H1 (cell line): ENCODE data around the gene TUBD1. TPM values are rescaled to one million over a fixed set of nuclear protein-coding genes. Genes with fewer than 3 reads are reported as not detected.
"Not testable (repeated sequence)": the region's sequence is repeated elsewhere in the genome, so short reads cannot be mapped to it uniquely, and the experiment has no call there.

ENCODE experiments used
- CTCF ChIA-PET: fragments of 300-600 bp; sonication (Branson Sonifier 250); formaldehyde crosslinking; loops from one replicate; lab custom pipeline; 2021; ENCODE audit not compliant: partially characterized antibody; lab: Charles Lee
- POLR2A ChIA-PET: fragments of 300-600 bp; sonication (Branson Sonifier 250); formaldehyde crosslinking; loops from one replicate; lab custom pipeline; 2021; ENCODE audit warnings: inconsistent platforms; ENCODE audit not compliant: partially characterized antibody; lab: Charles Lee
- DNase-seq, 2 experiments: peaks; one replicate each; pipeline versions ENCODE4 v3.0.0 to v3.0.0-alpha.2; 2010 to 2022; ENCODE audit warnings: low spot score in 2 of 2, low read depth in 1 of 2, mixed read lengths in 1 of 2
- FAIRE-seq: peaks from 2 replicates; lab custom pipeline; 2011; peaks lifted over from hg19 to GRCh38; lab: Jason Lieb, UNC
- H2AFZ ChIP-seq: 2 replicates; pipeline ENCODE4 v1.8.1; 2012; ENCODE audit warnings: low read length, inconsistent platforms
- H2AK5ac ChIP-seq: 2 replicates; pipeline ENCODE4 v1.6.1; 2013; ENCODE audit warnings: low read depth, low read length
- H2BK120ac ChIP-seq: replicated peaks from 2 replicates; pipeline ENCODE3; 2013; ENCODE audit warnings: low read depth, low read length, inconsistent platforms
- H2BK12ac ChIP-seq: 2 replicates; pipeline ENCODE4 v1.6.1; 2013; ENCODE audit warnings: low read depth, low read length
- H2BK15ac ChIP-seq: 2 replicates; pipeline ENCODE4 v1.6.1; 2013; ENCODE audit warnings: low read length
- H2BK20ac ChIP-seq: 2 replicates; pipeline ENCODE4 v1.6.1; 2013; ENCODE audit warnings: low read length
- H2BK5ac ChIP-seq: 2 replicates; pipeline ENCODE4 v1.6.1; 2013; ENCODE audit warnings: low read depth, low read length
- H3K14ac ChIP-seq: 2 replicates; pipeline ENCODE4 v1.6.1; 2013; ENCODE audit warnings: inconsistent platforms; ENCODE audit not compliant: insufficient read length
- H3K18ac ChIP-seq: 2 replicates; pipeline ENCODE4 v1.6.1; 2013; ENCODE audit warnings: low read length; ENCODE audit errors: extremely low read depth
- H3K23ac ChIP-seq: 2 replicates; pipeline ENCODE4 v1.6.1; 2013; ENCODE audit warnings: inconsistent platforms; ENCODE audit not compliant: insufficient read length
- H3K23me2 ChIP-seq: 2 replicates; pipeline ENCODE4 v1.6.1; 2013; ENCODE audit warnings: low read depth, low read length
- H3K27ac ChIP-seq: 2 replicates; pipeline ENCODE4 v1.6.1; 2011; ENCODE audit warnings: low read depth, low read length, inconsistent platforms
- H3K27me3 ChIP-seq, 4 experiments: replicated peaks in 1 of 4; 1 replicate in 1 of 4; 2 replicates in 3 of 4; pipeline versions ENCODE4 v1.6.1 to v1.8.1; 2011 to 2013; ENCODE audit warnings: low read length in 3 of 4, mild to moderate bottlenecking in 3 of 4, inconsistent platforms in 2 of 4, mixed read lengths in 2 of 4, moderate library complexity in 1 of 4; ENCODE audit not compliant: control insufficient read depth in 3 of 4, insufficient read depth in 3 of 4; ENCODE audit errors: extremely low read depth in 1 of 4
- H3K36me3 ChIP-seq, 4 experiments: 2 replicates each; pipeline versions ENCODE4 v1.6.1 to v1.8.1; 2011 to 2013; ENCODE audit warnings: mild to moderate bottlenecking in 4 of 4, low read length in 3 of 4, moderate library complexity in 2 of 4, control low read depth in 1 of 4, inconsistent platforms in 1 of 4; ENCODE audit not compliant: insufficient read depth in 4 of 4, control insufficient read depth in 2 of 4
- H3K4ac ChIP-seq: replicated peaks from 2 replicates; pipeline ENCODE3; 2013; ENCODE audit warnings: low read length, low read depth, mixed read lengths, inconsistent platforms; ENCODE audit not compliant: insufficient read length
- H3K4me1 ChIP-seq, 4 experiments: replicated peaks in 1 of 4; 1 replicate in 1 of 4; 2 replicates in 3 of 4; pipeline versions ENCODE4 v1.6.1 to v1.8.1; 2011 to 2013; ENCODE audit warnings: low read length in 3 of 4, inconsistent platforms in 2 of 4, mixed read lengths in 1 of 4; ENCODE audit not compliant: insufficient read depth in 4 of 4, control insufficient read depth in 3 of 4
- H3K4me2 ChIP-seq, 2 experiments: 2 replicates each; pipeline versions ENCODE4 v1.6.1 to v1.8.1; 2011 to 2013; ENCODE audit warnings: low read depth in 2 of 2, low read length in 2 of 2, control low read depth in 1 of 2, inconsistent platforms in 1 of 2, mild to moderate bottlenecking in 1 of 2; ENCODE audit not compliant: insufficient read depth in 1 of 2
- H3K4me3 ChIP-seq, 4 experiments: fragments of 200-600, 300-600 bp in 1 of 4; sonication (generic), shearing (Covaris generic), sonication (Bioruptor Twin) in 1 of 4; 2 replicates each; pipeline versions ENCODE4 v1.5.1 to v1.8.1; 2011 to 2016; ENCODE audit warnings: low read length in 4 of 4, low read depth in 3 of 4, control low read depth in 2 of 4, inconsistent platforms in 2 of 4, mild to moderate bottlenecking in 2 of 4, mixed read lengths in 1 of 4, moderate library complexity in 1 of 4; ENCODE audit not compliant: insufficient read depth in 2 of 4; ENCODE audit errors: extremely low read depth in 1 of 4
- H3K56ac ChIP-seq: replicated peaks from 2 replicates; pipeline ENCODE3; 2013; ENCODE audit warnings: low read depth, mild to moderate bottlenecking, mixed read lengths, low read length, inconsistent platforms; ENCODE audit not compliant: insufficient read length
- H3K79me1 ChIP-seq: 2 replicates; pipeline ENCODE4 v1.6.1; 2013; ENCODE audit warnings: low read depth, low read length, control low read depth
- H3K79me2 ChIP-seq, 2 experiments: 2 replicates each; pipeline versions ENCODE4 v1.6.1 to v1.8.1; 2012 to 2013; ENCODE audit warnings: low read length in 2 of 2, mild to moderate bottlenecking in 2 of 2, inconsistent platforms in 1 of 2; ENCODE audit not compliant: insufficient read depth in 2 of 2, control insufficient read depth in 1 of 2
- H3K9ac ChIP-seq, 4 experiments: replicated peaks in 1 of 4; 1 replicate in 1 of 4; 2 replicates in 3 of 4; pipeline versions ENCODE4 v1.6.1 to v1.8.1; 2011 to 2013; ENCODE audit warnings: low read depth in 3 of 4, low read length in 3 of 4, control low read depth in 2 of 4, mild to moderate bottlenecking in 2 of 4, moderate library complexity in 2 of 4, inconsistent platforms in 1 of 4; ENCODE audit errors: extremely low read depth in 1 of 4
- H3K9me3 ChIP-seq, 2 experiments: 2 replicates each; pipeline versions ENCODE4 v1.6.1 to v1.8.1; 2012 to 2013; ENCODE audit warnings: mild to moderate bottlenecking in 2 of 2, moderate library complexity in 2 of 2, control low read depth in 1 of 2, inconsistent platforms in 1 of 2, low read depth in 1 of 2, low read length in 1 of 2, mixed read lengths in 1 of 2; ENCODE audit not compliant: insufficient read depth in 2 of 2
- H4K20me1 ChIP-seq, 2 experiments: replicated peaks in 1 of 2; 2 replicates each; pipeline versions ENCODE3 to v1.8.1; 2011 to 2013; ENCODE audit warnings: inconsistent platforms in 2 of 2, low read length in 2 of 2, mild to moderate bottlenecking in 1 of 2; ENCODE audit not compliant: insufficient read depth in 2 of 2, control insufficient read depth in 1 of 2
- H4K5ac ChIP-seq: 2 replicates; pipeline ENCODE4 v1.6.1; 2013; ENCODE audit warnings: low read length, low read depth, mixed read lengths, inconsistent platforms; ENCODE audit not compliant: insufficient read length
- H4K8ac ChIP-seq: 2 replicates; pipeline ENCODE4 v1.8.0; 2013; ENCODE audit warnings: mild to moderate bottlenecking, moderate library complexity, low read length, inconsistent platforms; ENCODE audit not compliant: insufficient read depth; ENCODE audit errors: extremely low read depth
- H4K91ac ChIP-seq: replicated peaks from 2 replicates; pipeline ENCODE3; 2013; ENCODE audit warnings: low read length, mixed read lengths, inconsistent platforms; ENCODE audit not compliant: insufficient read length
- WGBS, 2 experiments: shearing (Covaris generic) in 1 of 2; methylation state at CpG; one replicate each; pipeline versions ENCODE4 v1.1.6 to v1.1.7; 2013 to 2015; ENCODE audit warnings: low lambda C conversion rate in 2 of 2, mixed read lengths in 2 of 2, inconsistent platforms in 1 of 2, low coverage in 1 of 2, missing lambda C conversion rate in 1 of 2; ENCODE audit not compliant: insufficient replicate concordance in 2 of 2, insufficient coverage in 1 of 2, insufficient read length in 1 of 2; ENCODE audit errors: extremely low coverage in 1 of 2, missing lambda C conversion rate in 1 of 2; 5-methylcytosine and 5-hydroxymethylcytosine counted together
- polyA plus RNA-seq, 7 experiments: library from polyadenylated mRNA; depleted of rRNA in 3 of 7; stranded (reverse) in 5 of 7; unstranded in 2 of 7; fragments of >200 nt in 5 of 7; fragments of 200-250 nt in 2 of 7; gene quantifications; 1 replicate in 5 of 7; 2 replicates in 1 of 7; 4 replicates in 1 of 7; pipeline versions ENCODE4 v1.2.1 to v1.2.3, GENCODE V29; 2011 to 2013; ENCODE audit warnings: missing spikeins in 2 of 7, mixed read lengths in 2 of 7
- total RNA-seq: library from RNA; stranded (reverse); fragmentation: NEBNext Ultra II Directional; extraction: Animal tissue kit (Norgen Biotek cat#: 25700); gene quantifications from 2 replicates; pipeline ENCODE4 v1.2.1, GENCODE V29; 2021

Gene TUBD1
- total and polyA plus RNA-seq, 2 of the 8 experiments (the other 6 are each of a cell fraction or from before 2014, with no cell fraction given) = 9.1 to 17.5 TPM

- H3K4me3 ChIP-seq = peak overlapping the region in 1 of 4 experiments; percentile 98; a peak in 1 of 8 replicates
Measured at GRCh38 chr17:59841882-59842263, 50.9 kb downstream of the TUBD1 start.

More at GRCh38 chr17:59841882-59842263, 50.9 kb downstream of the TUBD1 start:
- H3K14ac ChIP-seq, H4K20me1 ChIP-seq, H3K56ac ChIP-seq, H2BK5ac ChIP-seq, H2BK20ac ChIP-seq, H3K9ac ChIP-seq, FAIRE-seq, H2AFZ ChIP-seq, H4K8ac ChIP-seq, H3K23ac ChIP-seq, H3K27ac ChIP-seq, DNase-seq, H3K18ac ChIP-seq, H2BK12ac ChIP-seq, H2BK15ac ChIP-seq, H3K9me3 ChIP-seq, H3K27me3 ChIP-seq, H2AK5ac ChIP-seq, H3K4ac ChIP-seq, H2BK120ac ChIP-seq, H3K23me2 ChIP-seq, H4K91ac ChIP-seq, H3K79me1 ChIP-seq: not testable (repeated sequence)
- POLR2A ChIA-PET = interaction anchor here (0.7 to 11.2 kb wide), 8 partner anchors 12 to 89 kb away, joined by 3 to 137 read pairs (median 4); no protein-coding TSS in a partner anchor
- Histone ChIP-seq H3K4me1 (peaks cover 6 to 15% (median 10%) of the 10 kb centered on the region in 4 experiments; a peak in 6 of 7 replicates), H3K4me2 (peak overlapping the region in 1 of 2 experiments; percentile 92; a peak in 1 of 4 replicates), H4K5ac (peak overlapping the region; percentile 4), H3K36me3 (peaks cover 0 to 27% (median 12%) of the 10 kb centered on the region in 4 experiments; a peak in 5 of 8 replicates), H3K79me2 (peaks cover 3 to 33% of the 10 kb centered on the region in 2 experiments; a peak in 3 of 4 replicates)
- 76% methylated on average over 2 of the region's 4 CpGs; no CpG with 5 or more reads in 1 of the 2 experiments for WGBS, 2 experiments
- CTCF ChIA-PET = interaction anchor here (1.2 to 6.3 kb wide), 3 partner anchors 12 to 88 kb away, joined by 3 to 32 read pairs (median 6); no protein-coding TSS in a partner anchor
